ENCODE data around the gene NRL. TPM values are rescaled to one million over a fixed set of nuclear protein-coding genes. Genes with fewer than 3 reads are reported as not detected.
A peak's percentile ranks its signal among the peaks of the same experiment; 100 is the strongest.

NRL gene
- polyA plus RNA-seq, 2 of the 4 experiments (the other 2 are of a cell fraction), result 0.93 to 0.97 TPM

DNA sequence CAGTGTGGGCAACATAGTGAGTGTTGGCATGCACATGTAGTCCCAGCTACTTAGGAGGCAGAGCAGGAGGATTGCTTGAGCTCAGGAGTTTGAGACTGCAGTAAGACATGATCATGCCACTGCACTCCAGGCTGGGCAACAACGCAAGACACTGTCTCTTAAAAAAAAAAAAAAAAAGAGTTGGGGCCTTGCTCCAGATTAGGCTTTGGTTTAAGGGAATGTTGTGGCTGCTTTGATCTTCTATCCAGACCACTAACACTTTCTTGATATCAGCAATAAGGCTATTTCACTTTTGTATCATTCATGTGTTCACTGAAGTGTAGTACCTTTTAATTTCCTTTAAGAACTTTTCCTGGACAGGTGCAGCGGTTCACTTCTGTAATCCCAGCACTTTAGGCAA is 12.9 kb upstream of the NRL start:
- ATAC-seq (no peak), FAIRE-seq (no peak), DNase-seq (ENCODE audit: low read depth in 1 of 2, low spot score in 1 of 2) (no peak)
- H3K4me1 ChIP-seq, result no peaks in the 10 kb centered on the region
- CTCF ChIA-PET, result interaction anchor here (1.0 to 4.5 kb wide), 5 partner anchors 10 to 38 kb away, joined by 3 to 22 read pairs (median 4); partner anchors contain the start of genes EMC9 and IRF9
- H3K27ac ChIP-seq, result no peak overlapping the region
- TF ChIP-seq CHD2 (IDR thresholded peaks at IDR 0.05; ENCODE audit: low read length, partially characterized antibody) (no peak), EHF (CRISPR knock-in tag; IDR thresholded peaks at IDR 0.05) (no peak), FOXS1 (CRISPR knock-in tag; IDR thresholded peaks at IDR 0.05) (no peak), CEBPB (IDR thresholded peaks at IDR 0.05) (no peak), EHMT2 (IDR thresholded peaks at IDR 0.05; ENCODE audit: low read depth) (no peak), FOSB (CRISPR knock-in tag; IDR thresholded peaks at IDR 0.05) (no peak), ZSCAN20 (CRISPR knock-in tag; IDR thresholded peaks at IDR 0.05) (no peak), ZC3H11A (IDR thresholded peaks at IDR 0.05) (no peak)
- TF ChIP-seq, protein P1, sequence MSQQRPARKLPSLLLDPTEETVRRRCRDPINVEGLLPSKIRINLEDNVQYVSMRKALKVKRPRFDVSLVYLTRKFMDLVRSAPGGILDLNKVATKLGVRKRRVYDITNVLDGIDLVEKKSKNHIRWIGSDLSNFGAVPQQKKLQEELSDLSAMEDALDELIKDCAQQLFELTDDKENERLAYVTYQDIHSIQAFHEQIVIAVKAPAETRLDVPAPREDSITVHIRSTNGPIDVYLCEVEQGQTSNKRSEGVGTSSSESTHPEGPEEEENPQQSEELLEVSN (IDR thresholded peaks at IDR 0.05; ENCODE audit: borderline replicate concordance, low read depth), result no peak
- TF ChIP-seq, protein P2, sequence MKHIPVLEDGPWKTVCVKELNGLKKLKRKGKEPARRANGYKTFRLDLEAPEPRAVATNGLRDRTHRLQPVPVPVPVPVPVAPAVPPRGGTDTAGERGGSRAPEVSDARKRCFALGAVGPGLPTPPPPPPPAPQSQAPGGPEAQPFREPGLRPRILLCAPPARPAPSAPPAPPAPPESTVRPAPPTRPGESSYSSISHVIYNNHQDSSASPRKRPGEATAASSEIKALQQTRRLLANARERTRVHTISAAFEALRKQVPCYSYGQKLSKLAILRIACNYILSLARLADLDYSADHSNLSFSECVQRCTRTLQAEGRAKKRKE (CRISPR knock-in tag; IDR thresholded peaks at IDR 0.05; ENCODE audit: low read depth), result no peak
- POLR2A ChIA-PET, result interaction anchor here (2.2 kb wide), 1 partner anchor 8 kb away, joined by 7 read pairs; the partner anchor contains the start of gene PSME1
- H3K4me3 ChIP-seq, result no peak overlapping the region
- WGBS (ENCODE audit: missing lambda C conversion rate), result 81% methylated on average over 2 of the region's 2 CpGs
- H3K4me2 ChIP-seq, result no peak overlapping the region
- H3K9me3 ChIP-seq, result no peaks in the 10 kb centered on the region

DNA sequence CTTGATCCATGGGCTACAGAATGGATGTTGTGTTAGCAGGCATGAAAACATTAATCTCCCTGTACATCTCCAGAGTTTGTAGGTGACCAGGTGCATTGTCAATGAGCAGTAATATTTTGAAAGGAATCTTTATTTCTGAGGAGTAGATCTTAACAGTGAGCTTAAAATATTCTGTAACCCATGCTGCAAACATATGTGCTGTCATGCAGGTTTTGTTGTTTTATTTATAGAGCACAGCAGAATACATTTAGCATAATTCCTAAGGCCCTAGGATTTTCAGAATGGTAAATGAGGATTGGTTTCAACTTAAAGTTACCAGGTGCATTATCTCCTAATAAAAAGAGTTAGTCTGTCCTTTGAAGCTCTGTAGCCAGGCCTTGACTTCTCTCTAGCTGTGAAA is 12.2 kb upstream of the NRL start:
- Histone ChIP-seq H3K27ac (no peak overlapping the region), H3K4me1 (no peaks in the 10 kb centered on the region), H3K4me3 (no peak overlapping the region), H3K9me3 (no peaks in the 10 kb centered on the region), H3K4me2 (no peak overlapping the region)
- POLR2A ChIA-PET, result interaction anchor here (0.7 to 2.2 kb wide), 4 partner anchors 9 to 45 kb away, joined by 3 to 7 read pairs (median 4); partner anchors contain the start of gene PSME1
- no peak for TF ChIP-seq EP300 (IDR thresholded peaks at IDR 0.05)
- no peak for TF ChIP-seq RARB (CRISPR knock-in tag; IDR thresholded peaks at IDR 0.05)
- TF ChIP-seq MYC (IDR thresholded peaks at IDR 0.05; ENCODE audit: borderline replicate concordance, low read length), result no peak
- no peak for TF ChIP-seq RAD21 (conservative IDR thresholded peaks at IDR 0.05 in 1 of 2, IDR thresholded peaks at IDR 0.05 in 1 of 2)
- TF ChIP-seq HOXA7 (CRISPR knock-in tag; IDR thresholded peaks at IDR 0.05), result no peak
- no peak for TF ChIP-seq POLR2AphosphoS2 (conservative IDR thresholded peaks at IDR 0.05; ENCODE audit: low read length)
- TF ChIP-seq BHLHE40 (IDR thresholded peaks at IDR 0.05; ENCODE audit: low read depth, low read length), result no peak
- no peak for TF ChIP-seq NFE2L2 (conservative IDR thresholded peaks at IDR 0.05; ENCODE audit: low read length)
- DNase-seq (ENCODE audit: low read depth in 1 of 2, low spot score in 1 of 2) (no peak), FAIRE-seq (no peak), ATAC-seq (no peak)
- CTCF ChIA-PET, result interaction anchor here (1.0 to 4.5 kb wide), 6 partner anchors 11 to 181 kb away, joined by 3 to 22 read pairs (median 6); partner anchors contain the start of genes CIDEB, DCAF11, EMC9 and IRF9

DNA sequence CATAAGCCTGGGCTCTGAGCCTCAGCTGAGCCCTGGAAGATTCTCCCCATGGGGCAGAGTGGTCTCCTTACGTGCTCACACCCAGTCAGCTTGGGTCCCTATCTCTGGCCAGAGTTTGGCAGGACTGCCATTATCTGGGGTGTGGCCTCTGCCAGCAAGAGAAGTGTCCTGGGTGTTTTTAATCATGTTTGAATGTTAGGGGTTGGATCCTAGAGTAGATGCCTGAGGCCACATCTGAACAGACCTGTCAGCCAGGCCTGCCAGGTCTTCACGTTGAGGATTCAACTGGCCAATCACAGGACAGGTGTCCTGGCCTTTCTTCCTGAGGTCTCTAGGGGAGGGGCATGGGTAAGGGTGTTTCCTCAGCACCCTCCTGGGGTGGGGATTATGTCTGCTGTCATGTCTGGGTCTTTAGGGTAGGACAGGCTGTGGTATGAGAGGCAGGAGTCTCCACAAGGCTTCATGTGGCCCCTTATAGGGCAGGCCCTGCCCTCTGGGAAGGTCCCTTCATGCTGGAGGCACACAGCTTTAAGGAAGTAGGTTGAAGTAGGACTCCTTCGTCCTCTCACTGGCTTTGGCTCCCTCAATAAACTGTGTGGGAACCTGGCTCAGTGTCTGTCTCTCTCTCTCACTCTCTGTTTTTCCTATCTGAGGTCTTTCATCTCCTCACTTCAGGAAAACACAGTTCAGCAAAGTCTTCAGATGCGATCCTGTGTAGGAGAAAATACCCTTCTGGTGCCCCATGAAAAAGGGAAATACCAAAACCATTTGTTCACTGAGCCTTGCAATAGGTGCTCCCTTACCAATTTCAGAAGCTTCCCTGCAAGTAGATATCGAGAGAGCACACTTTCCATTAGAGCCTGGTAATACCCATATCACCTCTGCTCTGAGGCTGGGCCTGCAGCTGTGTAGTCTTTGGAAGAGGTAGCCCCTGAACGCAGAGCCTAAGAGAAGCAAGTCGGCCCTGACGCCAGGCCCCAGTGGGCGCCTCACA is 9.0 kb upstream of the NRL start:
- H3K9me3 ChIP-seq, result no peaks in the 10 kb centered on the region
- no peak for FAIRE-seq
- no peak overlapping the region for H3K4me3 ChIP-seq
- peak in 1 of 2 experiments; percentile 31; a peak in 2 of 6 replicates for ATAC-seq
- WGBS (ENCODE audit: missing lambda C conversion rate), result 85% methylated on average over 9 of the region's 9 CpGs
- H3K27ac ChIP-seq, result no peak overlapping the region
- no peaks in the 10 kb centered on the region for H3K4me1 ChIP-seq
- ChIA-PET POLR2A (interaction anchor here (2.0 kb wide), 1 partner anchor 9 kb away, joined by 8 read pairs; the partner anchor contains the start of genes DCAF11 and NRL), CTCF (interaction anchor here (1.1 to 4.5 kb wide), 6 partner anchors 7 to 37 kb away, joined by 3 to 22 read pairs (median 6); partner anchors contain the start of genes DCAF11, IRF9 and NRL)
- no peak for DNase-seq (ENCODE audit: low read depth in 1 of 2, low spot score in 1 of 2)
- TF ChIP-seq FOXS1 (CRISPR knock-in tag; IDR thresholded peaks at IDR 0.05) (no peak), RNF2 (IDR thresholded peaks at IDR 0.05; ENCODE audit: borderline replicate concordance, low read depth) (no peak), MAZ (IDR thresholded peaks at IDR 0.05; ENCODE audit: borderline replicate concordance, low read depth, low read length) (no peak), SREBF2 (IDR thresholded peaks at IDR 0.05) (no peak), HOXB13 (CRISPR knock-in tag; IDR thresholded peaks at IDR 0.05; ENCODE audit: low read depth) (no peak), FOSB (CRISPR knock-in tag; IDR thresholded peaks at IDR 0.05) (no peak), EHMT2 (IDR thresholded peaks at IDR 0.05; ENCODE audit: low read depth) (no peak), NPAS2 (CRISPR knock-in tag; IDR thresholded peaks at IDR 0.05; ENCODE audit: borderline replicate concordance) (no peak), HOXA7 (CRISPR knock-in tag; IDR thresholded peaks at IDR 0.05) (no peak), PHF8 (IDR thresholded peaks at IDR 0.05; ENCODE audit: borderline replicate concordance, low read depth) (no peak)
- TF ChIP-seq, protein P3, sequence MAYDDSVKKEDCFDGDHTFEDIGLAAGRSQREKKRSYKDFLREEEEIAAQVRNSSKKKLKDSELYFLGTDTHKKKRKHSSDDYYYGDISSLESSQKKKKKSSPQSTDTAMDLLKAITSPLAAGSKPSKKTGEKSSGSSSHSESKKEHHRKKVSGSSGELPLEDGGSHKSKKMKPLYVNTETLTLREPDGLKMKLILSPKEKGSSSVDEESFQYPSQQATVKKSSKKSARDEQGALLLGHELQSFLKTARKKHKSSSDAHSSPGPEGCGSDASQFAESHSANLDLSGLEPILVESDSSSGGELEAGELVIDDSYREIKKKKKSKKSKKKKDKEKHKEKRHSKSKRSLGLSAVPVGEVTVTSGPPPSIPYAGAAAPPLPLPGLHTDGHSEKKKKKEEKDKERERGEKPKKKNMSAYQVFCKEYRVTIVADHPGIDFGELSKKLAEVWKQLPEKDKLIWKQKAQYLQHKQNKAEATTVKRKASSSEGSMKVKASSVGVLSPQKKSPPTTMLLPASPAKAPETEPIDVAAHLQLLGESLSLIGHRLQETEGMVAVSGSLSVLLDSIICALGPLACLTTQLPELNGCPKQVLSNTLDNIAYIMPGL (CRISPR knock-in tag; IDR thresholded peaks at IDR 0.05; ENCODE audit: borderline replicate concordance), result no peak
- TF ChIP-seq, protein P4, sequence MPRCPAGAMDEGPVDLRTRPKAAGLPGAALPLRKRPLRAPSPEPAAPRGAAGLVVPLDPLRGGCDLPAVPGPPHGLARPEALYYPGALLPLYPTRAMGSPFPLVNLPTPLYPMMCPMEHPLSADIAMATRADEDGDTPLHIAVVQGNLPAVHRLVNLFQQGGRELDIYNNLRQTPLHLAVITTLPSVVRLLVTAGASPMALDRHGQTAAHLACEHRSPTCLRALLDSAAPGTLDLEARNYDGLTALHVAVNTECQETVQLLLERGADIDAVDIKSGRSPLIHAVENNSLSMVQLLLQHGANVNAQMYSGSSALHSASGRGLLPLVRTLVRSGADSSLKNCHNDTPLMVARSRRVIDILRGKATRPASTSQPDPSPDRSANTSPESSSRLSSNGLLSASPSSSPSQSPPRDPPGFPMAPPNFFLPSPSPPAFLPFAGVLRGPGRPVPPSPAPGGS (IDR thresholded peaks at IDR 0.05), result no peak
- H3K4me2 ChIP-seq, result no peak overlapping the region
